ENCODE measurements around the gene DNAJC7. TPM values are rescaled to one million over a fixed set of nuclear protein-coding genes. Genes with fewer than 3 reads are reported as not detected.

Gene DNAJC7
- total and polyA plus RNA-seq, 9 of the 15 experiments (the other 6 are each of a cell fraction or from before 2014, with no cell fraction given), result 85.8 to 262 (median 157) TPM

DNA sequence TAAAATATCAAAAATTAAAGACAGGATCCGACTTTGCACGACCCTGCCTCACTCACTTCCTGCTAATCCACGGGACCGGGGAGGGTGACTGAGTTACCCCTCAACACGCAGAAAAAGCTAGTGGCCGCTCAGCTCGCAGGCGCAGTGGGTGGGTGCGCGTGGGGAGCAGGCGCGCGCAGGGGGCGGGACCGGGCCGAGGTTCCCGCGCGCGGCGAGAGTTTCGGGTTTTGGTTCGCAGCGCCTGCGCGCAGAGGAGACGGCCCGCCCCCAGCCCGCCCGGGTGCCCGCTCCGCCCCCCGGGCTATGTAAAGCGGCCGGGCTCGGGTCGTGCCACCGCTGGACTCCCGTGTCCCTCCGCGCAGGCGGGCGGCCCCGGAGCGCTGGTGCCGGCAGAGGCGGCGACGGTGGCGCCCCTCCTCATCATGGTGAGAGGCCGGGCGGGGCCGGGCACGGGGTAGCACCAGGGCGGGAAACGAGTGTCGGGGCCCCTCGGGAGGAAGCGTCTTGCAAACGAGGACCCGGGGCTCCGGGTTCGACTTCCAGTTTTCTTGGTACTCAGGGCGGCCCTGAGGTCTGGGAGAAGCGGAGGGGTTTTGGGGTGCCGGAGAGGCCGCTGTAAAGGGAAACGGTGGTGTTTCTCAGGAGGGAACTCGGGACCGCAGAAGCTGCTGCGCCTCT lies 50.6 kb downstream of the DNAJC7 start, which contains the start of gene CNP (continued):
- TF ChIP-seq NR2F6 (CRISPR knock-in tag; IDR thresholded peaks at IDR 0.05) (no peak), POLR2G (IDR thresholded peaks at IDR 0.05; ENCODE audit: low read depth, low read length) (peak; percentile 94), NFIC (IDR thresholded peaks at IDR 0.05) (peak; percentile 25), CXXC5 (CRISPR knock-in tag; IDR thresholded peaks at IDR 0.05) (peak; percentile 66), MAFK (IDR thresholded peaks at IDR 0.05; ENCODE audit: low read length) (no peak), RB1 (IDR thresholded peaks at IDR 0.05; ENCODE audit: low read depth) (peak; percentile 78; the same call in 1 of the 2 replicates), SIN3B (IDR thresholded peaks at IDR 0.05; ENCODE audit: low read depth) (peak; percentile 58), DACH1 (IDR thresholded peaks at IDR 0.05; ENCODE audit: partially characterized antibody) (no peak), HNRNPK (IDR thresholded peaks at IDR 0.05; ENCODE audit: low read depth, low read length, poor library complexity, severe bottlenecking) (no peak), MAZ (CRISPR knock-in tag; conservative IDR thresholded peaks at IDR 0.05 in 1 of 2, IDR thresholded peaks at IDR 0.05 in 1 of 2) (peak; percentile 59 to 65; a peak in 3 of 4 replicates), TCF7 (IDR thresholded peaks at IDR 0.05; ENCODE audit: borderline replicate concordance) (peak; percentile 16; the same call in 1 of the 2 replicates), ZNF584 (CRISPR knock-in tag; IDR thresholded peaks at IDR 0.05; ENCODE audit: low read depth) (no peak), GATAD2B (IDR thresholded peaks at IDR 0.05; ENCODE audit: borderline replicate concordance) (peak; percentile 82; the same call in 1 of the 2 replicates), UBTF (IDR thresholded peaks at IDR 0.05; ENCODE audit: borderline replicate concordance in 1 of 2, low read depth in 2 of 2, low read length in 2 of 2) (0 out of 4 replicates have a peak, but pooled peaks of 1 of the 2 experiments have one; percentile 34), HCFC1 (IDR thresholded peaks at IDR 0.05; ENCODE audit: low read depth, low read length) (peak; percentile 35; the same call in 1 of the 2 replicates), PRPF4 (IDR thresholded peaks at IDR 0.05; ENCODE audit: insufficient read depth, low read depth, low read length, poor library complexity, severe bottlenecking) (peak; percentile 32), ESRRA (IDR thresholded peaks at IDR 0.05; ENCODE audit: borderline replicate concordance, low read depth) (no peak)
- TF ChIP-seq, protein P1, sequence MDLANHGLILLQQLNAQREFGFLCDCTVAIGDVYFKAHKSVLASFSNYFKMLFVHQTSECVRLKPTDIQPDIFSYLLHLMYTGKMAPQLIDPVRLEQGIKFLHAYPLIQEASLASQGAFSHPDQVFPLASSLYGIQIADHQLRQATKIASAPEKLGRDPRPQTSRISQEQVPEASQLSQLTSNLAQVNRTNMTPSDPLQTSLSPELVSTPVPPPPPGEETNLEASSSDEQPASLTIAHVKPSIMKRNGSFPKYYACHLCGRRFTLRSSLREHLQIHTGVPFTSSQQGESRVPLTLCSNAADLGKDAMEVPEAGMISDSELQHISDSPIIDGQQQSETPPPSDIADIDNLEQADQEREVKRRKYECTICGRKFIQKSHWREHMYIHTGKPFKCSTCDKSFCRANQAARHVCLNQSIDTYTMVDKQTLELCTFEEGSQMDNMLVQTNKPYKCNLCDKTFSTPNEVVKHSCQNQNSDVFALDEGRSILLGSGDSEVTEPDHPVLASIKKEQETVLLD (IDR thresholded peaks at IDR 0.05), result peak; percentile 60
- TF ChIP-seq, protein P2, sequence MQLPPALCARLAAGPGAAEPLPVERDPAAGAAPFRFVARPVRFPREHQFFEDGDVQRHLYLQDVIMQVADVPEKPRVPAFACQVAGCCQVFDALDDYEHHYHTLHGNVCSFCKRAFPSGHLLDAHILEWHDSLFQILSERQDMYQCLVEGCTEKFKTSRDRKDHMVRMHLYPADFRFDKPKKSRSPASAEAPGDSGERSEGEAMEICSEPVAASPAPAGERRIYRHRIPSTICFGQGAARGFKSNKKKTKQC (CRISPR knock-in tag; IDR thresholded peaks at IDR 0.05), result 0 out of 2 replicates have a peak, but pooled peaks have one; percentile 53
- TF ChIP-seq, protein P3, sequence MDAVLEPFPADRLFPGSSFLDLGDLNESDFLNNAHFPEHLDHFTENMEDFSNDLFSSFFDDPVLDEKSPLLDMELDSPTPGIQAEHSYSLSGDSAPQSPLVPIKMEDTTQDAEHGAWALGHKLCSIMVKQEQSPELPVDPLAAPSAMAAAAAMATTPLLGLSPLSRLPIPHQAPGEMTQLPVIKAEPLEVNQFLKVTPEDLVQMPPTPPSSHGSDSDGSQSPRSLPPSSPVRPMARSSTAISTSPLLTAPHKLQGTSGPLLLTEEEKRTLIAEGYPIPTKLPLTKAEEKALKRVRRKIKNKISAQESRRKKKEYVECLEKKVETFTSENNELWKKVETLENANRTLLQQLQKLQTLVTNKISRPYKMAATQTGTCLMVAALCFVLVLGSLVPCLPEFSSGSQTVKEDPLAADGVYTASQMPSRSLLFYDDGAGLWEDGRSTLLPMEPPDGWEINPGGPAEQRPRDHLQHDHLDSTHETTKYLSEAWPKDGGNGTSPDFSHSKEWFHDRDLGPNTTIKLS (IDR thresholded peaks at IDR 0.05; ENCODE audit: borderline replicate concordance, low read depth), result peak; percentile 69; the same call in 1 of the 2 replicates
- TF ChIP-seq, protein P4, sequence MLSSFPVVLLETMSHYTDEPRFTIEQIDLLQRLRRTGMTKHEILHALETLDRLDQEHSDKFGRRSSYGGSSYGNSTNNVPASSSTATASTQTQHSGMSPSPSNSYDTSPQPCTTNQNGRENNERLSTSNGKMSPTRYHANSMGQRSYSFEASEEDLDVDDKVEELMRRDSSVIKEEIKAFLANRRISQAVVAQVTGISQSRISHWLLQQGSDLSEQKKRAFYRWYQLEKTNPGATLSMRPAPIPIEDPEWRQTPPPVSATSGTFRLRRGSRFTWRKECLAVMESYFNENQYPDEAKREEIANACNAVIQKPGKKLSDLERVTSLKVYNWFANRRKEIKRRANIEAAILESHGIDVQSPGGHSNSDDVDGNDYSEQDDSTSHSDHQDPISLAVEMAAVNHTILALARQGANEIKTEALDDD (IDR thresholded peaks at IDR 0.05), result peak; percentile 38; the same call in 1 of the 2 replicates
